Measurements from ENCODE around the gene GZMB.
"Not testable (repeated sequence)": the region's sequence is repeated elsewhere in the genome, so short reads cannot be mapped to it uniquely, and the experiment has no call there.

GZMB gene

DNA sequence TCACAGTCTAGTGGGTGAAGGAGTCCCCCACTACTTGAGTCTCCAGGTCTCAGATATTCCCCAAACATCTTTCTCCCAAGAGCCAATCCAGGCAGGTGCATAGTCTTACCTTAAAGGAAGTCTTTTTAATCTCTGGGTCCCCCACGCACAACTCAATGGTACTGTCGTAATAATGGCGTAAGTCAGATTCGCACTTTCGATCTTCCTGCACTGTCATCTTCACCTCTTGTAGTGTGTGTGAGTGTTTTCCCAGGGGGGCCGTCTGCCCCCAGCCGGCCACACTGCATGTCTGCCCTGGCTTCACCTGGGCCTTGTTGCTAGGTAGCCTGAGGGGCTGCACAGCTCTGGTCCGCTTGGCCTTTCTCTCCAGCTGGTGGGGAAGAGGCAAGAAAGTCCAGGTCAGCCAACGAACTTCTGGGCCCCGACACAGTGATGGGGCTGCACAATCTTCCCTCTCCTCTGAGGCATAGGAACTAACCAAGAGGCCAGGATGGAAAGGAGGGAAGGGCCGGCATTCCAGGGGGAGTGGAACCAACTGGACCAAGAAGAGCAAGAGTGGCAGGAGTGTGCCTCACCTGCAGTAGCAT, 2.1 kb downstream of the GZMB start:
- DNase-seq (ENCODE audit: low read depth in 2 of 2): no peak

- DNase-seq (ENCODE audit: low read depth in 2 of 2): no peak
Measured at GRCh38 chr14:24630872-24631477, 3.0 kb downstream of the GZMB start.

- no peak for DNase-seq (ENCODE audit: low read depth in 2 of 2)
Measured at GRCh38 chr14:24630087-24630871, 3.7 kb downstream of the GZMB start.

DNA sequence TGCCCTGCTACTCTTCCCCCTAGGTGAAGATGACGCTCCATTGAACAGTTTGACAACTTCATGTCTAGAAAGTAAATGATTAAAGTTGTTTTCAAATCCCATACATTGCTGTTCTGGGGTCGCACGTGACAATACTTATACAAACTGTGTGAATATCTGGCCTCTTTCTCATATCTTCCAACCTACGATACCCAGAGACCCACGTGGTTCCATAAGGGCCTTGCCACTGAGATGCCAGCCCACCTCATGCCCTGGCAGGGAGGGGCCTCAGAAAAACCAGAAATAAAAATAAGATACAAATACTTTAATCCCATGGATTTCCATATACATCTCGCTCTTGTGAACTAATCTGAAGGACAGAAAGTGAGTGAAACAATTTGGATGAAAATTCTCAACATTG, 4.5 kb downstream of the GZMB start:
- DNase-seq (ENCODE audit: low read depth in 2 of 2): no peak

DNA sequence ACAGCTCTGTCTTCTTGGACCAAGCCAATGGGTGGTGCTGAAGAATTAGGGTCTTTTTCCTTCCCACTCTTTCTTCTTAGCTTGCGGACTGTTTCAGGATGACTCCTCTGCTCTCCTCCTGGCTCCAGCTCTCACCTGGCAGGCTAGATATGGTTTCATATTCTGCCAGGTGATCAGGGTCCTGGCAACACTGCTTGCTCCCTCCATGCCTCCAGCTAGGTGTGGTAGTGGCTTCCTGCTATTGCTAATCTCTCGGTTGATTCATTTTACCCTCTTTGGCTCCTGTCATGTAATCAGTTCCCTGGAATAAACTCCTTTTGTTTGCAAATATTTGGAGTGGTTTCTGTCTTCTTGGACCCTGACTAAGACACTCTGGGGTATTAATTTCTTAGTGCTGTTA, 20.2 kb downstream of the GZMB start:
- no peak for DNase-seq (ENCODE audit: low read depth in 2 of 2)

- DNase-seq (ENCODE audit: low read depth in 2 of 2): no peak
Measured at GRCh38 chr14:24613241-24613640, 20.7 kb downstream of the GZMB start.

DNA sequence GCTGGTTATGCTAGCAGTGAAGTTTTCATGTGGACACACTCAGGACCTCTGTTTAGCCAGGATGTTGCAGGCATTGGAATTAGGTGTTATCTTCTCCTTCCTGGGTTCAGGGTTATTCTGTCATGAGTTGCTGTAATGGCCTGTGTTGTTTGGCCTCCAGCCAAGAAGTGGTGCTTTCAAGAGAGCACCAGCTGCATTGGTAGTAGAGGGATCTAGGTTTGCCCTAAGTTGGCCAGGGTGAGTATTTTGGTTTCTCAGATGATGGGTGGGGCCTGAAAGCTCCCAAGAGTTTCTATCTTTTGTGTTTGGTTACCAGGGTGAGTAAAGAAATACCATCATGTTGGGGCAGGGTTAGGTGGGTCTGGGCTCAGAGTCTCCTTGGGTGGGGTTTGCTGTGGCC, 21.8 kb downstream of the GZMB start:
- no peak for DNase-seq (ENCODE audit: low read depth in 2 of 2)

- DNase-seq (ENCODE audit: low read depth in 2 of 2): no peak
Measured at GRCh38 chr14:24609655-24610344, 24.2 kb downstream of the GZMB start, which contains the start of gene GZMH. Gene GZMH, minus strand, starts transcription at chr14:24609685. Its CDS starts 72 bp downstream, at chr14:24609613.

- no peak for DNase-seq (ENCODE audit: low read depth in 2 of 2)
Measured at GRCh38 chr14:24607635-24608514, 26.1 kb downstream of the GZMB start.

DNA sequence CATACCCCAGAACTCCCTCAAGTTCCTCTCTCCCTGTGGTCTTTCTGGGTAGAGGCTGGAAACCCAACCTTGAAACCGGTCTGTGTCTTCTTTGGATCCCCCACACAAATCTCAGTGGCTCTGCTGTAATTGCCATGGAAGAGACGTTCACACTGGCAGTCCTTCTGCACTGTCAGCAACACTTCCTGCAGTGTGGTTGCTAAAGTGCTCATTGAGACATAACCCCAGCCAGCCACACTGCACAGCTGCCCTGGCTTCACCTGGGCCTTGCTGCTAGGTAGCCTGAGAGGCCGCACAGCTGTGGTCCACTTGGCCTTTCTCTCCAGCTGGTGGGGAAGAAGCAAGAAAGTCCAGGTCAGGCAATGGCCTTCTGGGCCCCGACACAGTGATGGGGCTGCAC, 26.9 kb downstream of the GZMB start:
- DNase-seq (ENCODE audit: low read depth in 2 of 2): no peak

DNA sequence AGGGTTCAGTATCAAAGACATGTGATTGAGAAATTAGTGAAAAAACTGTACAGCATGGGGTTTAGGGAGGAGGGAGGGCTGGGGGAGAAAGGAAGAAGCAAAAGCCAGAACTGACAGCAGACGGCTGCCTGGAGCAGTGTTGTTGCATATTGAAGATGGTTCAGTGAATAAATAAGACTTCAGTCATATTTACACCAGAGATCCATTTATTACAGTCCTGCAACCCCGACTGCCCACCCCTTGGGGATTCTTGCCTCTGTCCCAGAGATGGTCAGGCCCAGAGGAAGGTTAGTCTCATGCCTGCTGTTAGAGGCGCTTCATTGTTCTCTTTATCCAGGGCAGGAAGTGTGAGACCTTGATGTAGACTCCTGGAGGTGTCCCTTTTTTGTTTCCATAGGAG, 27.7 kb downstream of the GZMB start:
- no peak for DNase-seq (ENCODE audit: low read depth in 2 of 2)

DNA sequence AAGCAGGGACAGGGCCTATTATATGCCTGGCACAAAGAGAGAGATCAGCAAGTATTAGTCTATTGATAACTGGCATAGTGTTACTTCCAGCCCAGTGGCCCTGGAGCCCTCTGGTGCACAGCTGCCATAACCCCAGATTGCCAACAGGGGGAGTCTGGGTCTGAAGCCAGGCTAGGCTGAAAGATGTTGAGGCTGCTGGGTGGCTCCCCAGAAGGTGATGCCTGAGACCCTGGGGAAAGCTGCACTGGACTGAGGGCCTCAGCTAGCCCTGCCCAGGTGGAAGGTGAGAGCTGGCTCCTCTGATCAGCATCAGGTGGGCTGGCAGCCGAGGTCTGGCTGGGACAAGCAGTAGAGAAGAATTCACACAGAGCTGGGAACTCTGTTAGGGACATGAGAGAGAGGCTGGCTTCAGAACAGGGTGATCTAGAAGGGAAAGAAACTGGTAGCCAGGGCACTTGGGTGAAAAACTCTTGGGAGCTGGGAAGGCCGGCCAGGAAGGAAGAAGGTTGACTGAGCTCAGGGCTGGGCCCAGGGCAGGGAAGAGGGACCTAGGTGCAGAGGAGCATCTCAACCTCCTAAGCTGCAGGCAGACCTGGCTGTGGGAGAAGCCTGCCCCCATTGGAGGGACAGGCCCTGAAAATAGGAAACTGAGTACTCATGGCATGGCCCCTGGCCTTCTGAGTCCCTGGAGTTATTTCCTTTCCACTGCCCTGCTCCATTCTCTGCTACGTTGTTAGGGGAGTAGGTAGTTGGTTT, 28.4 kb downstream of the GZMB start:
- no peak for DNase-seq (ENCODE audit: low read depth in 2 of 2)

- no peak for DNase-seq (ENCODE audit: low read depth in 2 of 2)
Measured at GRCh38 chr14:24597403-24597802, 36.6 kb downstream of the GZMB start.

- no peak for DNase-seq (ENCODE audit: low read depth in 2 of 2)
Measured at GRCh38 chr14:24595073-24595808, 38.7 kb downstream of the GZMB start.

DNA sequence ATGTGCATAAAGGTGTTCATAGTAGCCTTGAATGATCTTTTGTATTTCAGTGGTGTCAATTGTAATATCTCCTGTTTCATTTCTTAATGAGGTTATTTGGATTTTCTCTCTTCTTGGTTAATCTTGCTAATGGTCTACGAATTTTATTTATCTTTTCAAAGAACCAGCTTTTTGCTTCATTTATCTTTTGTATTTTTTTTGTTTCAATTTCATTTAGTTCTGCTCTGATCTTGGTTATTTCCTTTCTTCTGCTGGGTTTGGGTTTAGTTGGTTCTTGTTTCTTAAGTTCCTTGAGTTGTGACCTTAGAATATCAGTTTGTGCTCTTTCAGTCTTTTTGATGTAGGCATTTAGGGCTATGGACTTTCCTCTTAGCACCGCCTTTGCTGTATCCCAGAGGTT, 43.0 kb downstream of the GZMB start:
- DNase-seq (ENCODE audit: low read depth in 2 of 2): not testable (repeated sequence)

DNA sequence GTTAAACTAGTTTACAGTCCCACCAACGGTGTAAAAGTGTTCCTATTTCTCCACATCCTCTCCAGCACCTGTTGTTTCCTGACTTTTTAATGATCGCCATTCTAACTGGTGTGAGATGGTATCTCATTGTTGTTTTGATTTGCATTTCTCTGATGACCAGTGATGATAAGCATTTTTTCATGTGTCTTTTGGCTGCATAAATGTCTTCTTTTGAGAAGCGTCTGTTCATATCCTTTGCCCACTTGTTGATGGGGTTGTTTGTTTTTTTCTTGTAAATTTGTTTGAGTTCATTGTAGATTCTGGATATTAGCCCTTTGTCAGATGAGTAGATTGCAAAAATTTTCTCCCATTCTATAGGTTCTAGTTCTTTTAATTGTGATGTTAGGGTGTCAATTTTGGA, 49.6 kb downstream of the GZMB start:
- DNase-seq (ENCODE audit: low read depth in 2 of 2): not testable (repeated sequence)

All from fibroblast of skin of left quadriceps (primary cell).